Neural progenitor cell (in vitro differentiated cells): ENCODE data around the gene HTR2B.

Source experiments
- CTCF ChIP-seq: fragments of 200-600 bp; sonication (generic); IDR thresholded peaks from 2 replicates; pipeline ENCODE4 v1.5.1; 2017; ENCODE audit warnings: antibody characterized with exemption, mild to moderate bottlenecking
- EZH2 ChIP-seq: fragments of 200-600 bp; sonication (generic); IDR thresholded peaks from 2 replicates; pipeline ENCODE4 v1.6.1; 2017; ENCODE audit warnings: antibody characterized with exemption, mild to moderate bottlenecking, moderate library complexity

DNA sequence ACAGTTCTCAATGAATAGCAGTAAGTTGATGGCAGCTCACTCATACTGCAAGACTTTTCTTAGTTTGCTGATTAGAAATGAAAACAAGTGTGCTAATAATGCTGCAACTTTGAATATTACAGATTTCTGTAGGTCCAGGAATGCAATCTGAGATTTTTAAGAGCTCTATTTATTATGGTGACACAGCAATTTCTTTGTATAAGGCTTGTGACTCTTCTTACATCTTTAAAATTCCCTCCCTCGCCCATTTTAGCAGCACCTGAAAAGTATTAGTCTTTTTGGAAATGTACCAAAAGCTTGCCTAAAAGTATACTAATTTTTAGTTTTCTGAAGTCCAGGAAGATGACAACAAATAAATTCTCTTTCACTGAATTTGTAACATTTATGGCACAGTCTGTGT, 4.4 kb upstream of the HTR2B start:
- TF ChIP-seq CTCF, result no peak
- no peak for TF ChIP-seq EZH2
